HEK293 (cell line): ENCODE data around the gene TMEM198.

ENCODE experiments used
- BCL11B ChIP-seq: fragments of 450-650 bp; formaldehyde crosslinking; IDR thresholded peaks from 2 replicates; pipeline ENCODE4 v1.5.1; 2016; ENCODE audit warnings: low read depth, missing biosample characterization, missing genetic modification characterization
- BCL6B ChIP-seq: fragments of 450-650 bp; formaldehyde crosslinking; IDR thresholded peaks from 2 replicates; pipeline ENCODE4 v1.5.1; 2017; ENCODE audit warnings: missing biosample characterization, missing genetic modification characterization
- HIC1 ChIP-seq: fragments of 450-650 bp; formaldehyde crosslinking; IDR thresholded peaks from 2 replicates; pipeline ENCODE4 v1.5.1; 2016; ENCODE audit warnings: missing biosample characterization, missing genetic modification characterization
- KLF10 ChIP-seq: fragments of 450-650 bp; IDR thresholded peaks from 2 replicates; pipeline ENCODE4 v1.5.1; 2018; ENCODE audit warnings: missing biosample characterization, mild to moderate bottlenecking, missing genetic modification characterization
- OSR2 ChIP-seq: fragments of 450-650 bp; formaldehyde crosslinking; IDR thresholded peaks from 2 replicates; pipeline ENCODE4 v1.5.1; 2016; ENCODE audit warnings: missing biosample characterization, missing genetic modification characterization
- REST ChIP-seq: fragments of 450-650 bp; formaldehyde crosslinking; IDR thresholded peaks from 2 replicates; pipeline ENCODE4 v1.5.1; 2016; ENCODE audit warnings: missing biosample characterization, missing genetic modification characterization
- SP3 ChIP-seq: fragments of 450-650 bp; formaldehyde crosslinking; IDR thresholded peaks from 2 replicates; pipeline ENCODE4 v1.5.1; 2016; ENCODE audit warnings: missing biosample characterization, missing genetic modification characterization
- TSHZ1 ChIP-seq: fragments of 450-650 bp; formaldehyde crosslinking; IDR thresholded peaks from 2 replicates; pipeline ENCODE4 v1.5.1; 2016; ENCODE audit warnings: missing biosample characterization, missing genetic modification characterization, borderline replicate concordance
- ZNF10 ChIP-seq: fragments of 450-650 bp; formaldehyde crosslinking; IDR thresholded peaks from 2 replicates; pipeline ENCODE4 v1.5.1; 2017; ENCODE audit warnings: missing biosample characterization, missing genetic modification characterization
- ZNF184 ChIP-seq: fragments of 450-650 bp; IDR thresholded peaks from 2 replicates; pipeline ENCODE4 v1.5.1; 2018; ENCODE audit warnings: missing biosample characterization, mild to moderate bottlenecking, missing genetic modification characterization
- ZNF19 ChIP-seq: fragments of 450-650 bp; formaldehyde crosslinking; IDR thresholded peaks from 2 replicates; pipeline ENCODE4; 2016; ENCODE audit warnings: missing biosample characterization, missing genetic modification characterization, low read depth
- ZNF280C ChIP-seq: fragments of 450-650 bp; formaldehyde crosslinking; IDR thresholded peaks from 2 replicates; pipeline ENCODE4 v1.5.1; 2016; ENCODE audit warnings: missing biosample characterization, missing genetic modification characterization
- ZNF311 ChIP-seq: fragments of 450-650 bp; formaldehyde crosslinking; IDR thresholded peaks from 2 replicates; pipeline ENCODE4 v1.5.1; 2017; ENCODE audit warnings: missing biosample characterization, missing genetic modification characterization, borderline replicate concordance
- ZNF350 ChIP-seq: fragments of 450-650 bp; formaldehyde crosslinking; IDR thresholded peaks from 2 replicates; pipeline ENCODE4 v1.5.0; 2017; ENCODE audit warnings: missing biosample characterization, mild to moderate bottlenecking, missing genetic modification characterization
- ZNF366 ChIP-seq: fragments of 450-650 bp; formaldehyde crosslinking; conservative IDR thresholded peaks from 2 replicates; pipeline ENCODE4 v1.5.1; 2016; ENCODE audit warnings: missing biosample characterization, missing genetic modification characterization
- ZNF37A ChIP-seq: fragments of 450-650 bp; IDR thresholded peaks from 2 replicates; pipeline ENCODE4 v1.5.1; 2018; ENCODE audit warnings: missing biosample characterization, missing genetic modification characterization
- ZNF398 ChIP-seq: fragments of 450-650 bp; formaldehyde crosslinking; IDR thresholded peaks from 2 replicates; pipeline ENCODE4 v1.5.1; 2017; ENCODE audit warnings: missing biosample characterization, missing genetic modification characterization
- ZNF514 ChIP-seq: fragments of 450-650 bp; formaldehyde crosslinking; IDR thresholded peaks from 2 replicates; pipeline ENCODE4 v1.5.1; 2016; ENCODE audit warnings: missing biosample characterization, missing genetic modification characterization
- ZNF639 ChIP-seq: fragments of 450-650 bp; formaldehyde crosslinking; IDR thresholded peaks from 2 replicates; pipeline ENCODE4 v1.5.1; 2016; ENCODE audit warnings: missing biosample characterization, missing genetic modification characterization
- ZNF701 ChIP-seq: fragments of 450-650 bp; formaldehyde crosslinking; IDR thresholded peaks from 2 replicates; pipeline ENCODE4 v1.5.1; 2016; ENCODE audit warnings: missing biosample characterization, missing genetic modification characterization
- ZSCAN23 ChIP-seq: fragments of 450-650 bp; formaldehyde crosslinking; IDR thresholded peaks from 2 replicates; pipeline ENCODE4 v1.5.1; 2016; ENCODE audit warnings: missing biosample characterization, missing genetic modification characterization

Gene TMEM198

GRCh38 chr2:219571311-219572236 is 27.7 kb downstream of the TMEM198 start, which contains the start of gene OBSL1 (continued):
- TF ChIP-seq ZNF398 (tag by site-specific recombination) (peak; percentile 96), ZNF19 (tag by site-specific recombination) (no peak), ZNF701 (no peak), ZNF184 (tag by site-specific recombination) (no peak), HIC1 (tag by site-specific recombination) (peak; percentile 97), BCL6B (tag by site-specific recombination) (peak; percentile 74), ZNF37A (tag by site-specific recombination) (no peak), ZNF350 (tag by site-specific recombination) (no peak), ZNF639 (tag by site-specific recombination) (peak; percentile 92), SP3 (tag by site-specific recombination) (peak; percentile 33; the same call in 1 of the 2 replicates), TSHZ1 (tag by site-specific recombination) (peak; percentile 65; the same call in 1 of the 2 replicates), ZSCAN23 (tag by site-specific recombination) (peak; percentile 81; the same call in 1 of the 2 replicates), BCL11B (tag by site-specific recombination) (peak; percentile 83), KLF10 (tag by site-specific recombination) (no peak), ZNF10 (no peak; the same call in 1 of the 2 replicates), ZNF366 (tag by site-specific recombination) (peak; percentile 86), OSR2 (tag by site-specific recombination) (no peak), REST (tag by site-specific recombination) (no peak), ZNF280C (no peak), ZNF514 (tag by site-specific recombination) (no peak), ZNF311 (no peak)
